GM23338 (cell line): ENCODE data around the gene ARHGAP4. TPM values are rescaled to one million over a fixed set of nuclear protein-coding genes. Genes with fewer than 3 reads are reported as not detected.

ENCODE experiments used
- ATAC-seq: fragments of 200-7000 bp; cut with Tn5 transposase; 3 replicates; pipeline ENCODE4 v1.9.1; 2020
- DNase-seq: peaks from one replicate; pipeline ENCODE4 v3.0.0-alpha.2; 2015; ENCODE audit warnings: low spot score
- H2AFZ ChIP-seq: fragments of 200-600 bp; sonication (generic); 2 replicates; pipeline ENCODE4 v1.8.0; 2016; ENCODE audit warnings: antibody characterized with exemption, mild to moderate bottlenecking, moderate library complexity
- H3F3A ChIP-seq: fragments of 200-600 bp; sonication (generic); replicated peaks from 2 replicates; pipeline ENCODE4 v1.8.0; 2017; ENCODE audit warnings: antibody characterized with exemption, mixed run types, low read depth
- H3K27ac ChIP-seq: fragments of 200-600 bp; sonication (generic); 2 replicates; pipeline ENCODE4 v1.6.1; 2016; ENCODE audit warnings: low read depth
- H3K27me3 ChIP-seq: fragments of 200-600 bp; sonication (generic); 2 replicates; pipeline ENCODE4 v1.8.0; 2016; ENCODE audit warnings: mild to moderate bottlenecking, mixed run types, moderate library complexity; ENCODE audit not compliant: insufficient read depth
- H3K36me3 ChIP-seq: fragments of 200-600 bp; sonication (generic); 2 replicates; pipeline ENCODE4 v1.8.0; 2016; ENCODE audit warnings: mild to moderate bottlenecking; ENCODE audit not compliant: insufficient read depth
- H3K4me1 ChIP-seq: fragments of 200-600 bp; sonication (generic); 2 replicates; pipeline ENCODE4 v1.8.0; 2016; ENCODE audit warnings: mild to moderate bottlenecking, moderate library complexity; ENCODE audit not compliant: insufficient read depth
- H3K4me2 ChIP-seq: fragments of 200-600 bp; sonication (generic); 2 replicates; pipeline ENCODE4 v1.7.1; 2017; ENCODE audit warnings: mixed run types
- H3K4me3 ChIP-seq: fragments of 200-600 bp; sonication (generic); 2 replicates; pipeline ENCODE4 v1.6.1; 2016; ENCODE audit warnings: mixed run types
- H3K79me2 ChIP-seq: fragments of 200-600 bp; sonication (generic); replicated peaks from 2 replicates; pipeline ENCODE4 v1.8.0; 2017; ENCODE audit warnings: mild to moderate bottlenecking; ENCODE audit not compliant: insufficient read depth
- H3K9me2 ChIP-seq: fragments of 200-600 bp; sonication (generic); 2 replicates; pipeline ENCODE4 v1.8.0; 2017; ENCODE audit not compliant: insufficient read depth
- H4K20me1 ChIP-seq: fragments of 200-600 bp; sonication (generic); replicated peaks from 2 replicates; pipeline ENCODE4 v1.8.0; 2017; ENCODE audit warnings: mild to moderate bottlenecking; ENCODE audit not compliant: insufficient read depth
- H3K27ac Mint-ChIP-seq: 2 replicates; pipeline ENCODE4 v1.8.0; 2020; ENCODE audit warnings: inconsistent platforms, mild to moderate bottlenecking, moderate library complexity, mixed read lengths
- H3K27me3 Mint-ChIP-seq: 3 replicates; pipeline ENCODE4 v1.8.0; 2022; ENCODE audit warnings: low read depth, mild to moderate bottlenecking, moderate library complexity, mixed read lengths, inconsistent platforms; ENCODE audit not compliant: insufficient read depth, poor library complexity
- H3K36me3 Mint-ChIP-seq: 3 replicates; pipeline ENCODE4 v1.8.0; 2021; ENCODE audit warnings: low read depth, mild to moderate bottlenecking, inconsistent platforms, moderate library complexity, mixed read lengths
- H3K4me1 Mint-ChIP-seq: 3 replicates; pipeline ENCODE4 v1.8.0; 2020; ENCODE audit warnings: mild to moderate bottlenecking, inconsistent platforms, mixed read lengths
- H3K4me3 Mint-ChIP-seq: 3 replicates; pipeline ENCODE4 v1.8.0; 2021; ENCODE audit warnings: moderate library complexity, mild to moderate bottlenecking, inconsistent platforms, mixed read lengths
- H3K9me3 Mint-ChIP-seq: 3 replicates; pipeline ENCODE4 v1.8.0; 2020; ENCODE audit warnings: moderate library complexity, mild to moderate bottlenecking, inconsistent platforms, mixed read lengths
- CREB1 ChIP-seq: fragments of 250-450 bp; sonication (Bioruptor Pico); IDR thresholded peaks from 2 replicates; pipeline ENCODE4 v1.5.0; 2020; ENCODE audit warnings: low read depth, mild to moderate bottlenecking, moderate library complexity
- CTCF ChIP-seq, 2 experiments: fragments of 200-600 bp in 1 of 2; sonication (generic) in 1 of 2; conservative IDR thresholded peaks; 2 replicates each; pipeline versions ENCODE4 v1.5.1 to v1.6.1; 2016 to 2017; ENCODE audit warnings: antibody characterized with exemption in 2 of 2, low read depth in 2 of 2, mild to moderate bottlenecking in 2 of 2, moderate library complexity in 1 of 2
- ETS1 ChIP-seq: IDR thresholded peaks from 2 replicates; pipeline ENCODE4 v1.6.1; 2016; ENCODE audit warnings: antibody characterized with exemption
- JUNB ChIP-seq: IDR thresholded peaks from one replicate; pipeline ENCODE4 v1.6.1; 2016; ENCODE audit warnings: antibody characterized with exemption; ENCODE audit not compliant: unreplicated experiment
- NANOG ChIP-seq: IDR thresholded peaks from 2 replicates; pipeline ENCODE4 v1.6.1; 2016; ENCODE audit warnings: antibody characterized with exemption, borderline replicate concordance
- REST ChIP-seq: IDR thresholded peaks from one replicate; pipeline ENCODE4 v1.6.1; 2018; ENCODE audit warnings: antibody characterized with exemption; ENCODE audit not compliant: unreplicated experiment
- STAT1 ChIP-seq: IDR thresholded peaks from one replicate; pipeline ENCODE4 v1.6.1; 2016; ENCODE audit warnings: antibody characterized with exemption; ENCODE audit not compliant: unreplicated experiment
- ZNF331 ChIP-seq: fragments of 250-450 bp; sonication (Bioruptor Pico); IDR thresholded peaks from 2 replicates; pipeline ENCODE4 v1.5.0; 2020; ENCODE audit warnings: low read depth, mild to moderate bottlenecking, moderate library complexity
- ZNF462 ChIP-seq: fragments of 250-450 bp; sonication (Bioruptor Pico); IDR thresholded peaks from 2 replicates; pipeline ENCODE4 v1.5.0; 2020; ENCODE audit warnings: mild to moderate bottlenecking, moderate library complexity
- polyA plus RNA-seq: library from polyadenylated mRNA; unstranded; fragments of >200 nt; fragmentation: Nextera tagmentation; extraction: Ambion mirVana; gene quantifications from 2 replicates; pipeline ENCODE4 v1.2.1, GENCODE V29; 2016
- total RNA-seq: library from RNA; depleted of rRNA; stranded (reverse); fragments of >200 nt; shearing (Covaris generic); gene quantifications from 2 replicates; pipeline ENCODE4 v1.2.3, GENCODE V29; 2014

Gene ARHGAP4
- total and polyA plus RNA-seq, 2 experiments from 2014 or later: 21.5 to 59.5 TPM

GRCh38 chrX:153887385-153887784 lies 38.7 kb downstream of the ARHGAP4 start:
- peaks cover 12% of the 10 kb centered on the region; the same call in 1 of the 2 replicates for H3K4me1 ChIP-seq
- no peaks in the 10 kb centered on the region for H3K9me2 ChIP-seq
- H3K27ac ChIP-seq: no peak overlapping the region
- no peak overlapping the region for H2AFZ ChIP-seq
- H3K4me2 ChIP-seq: peak overlapping the region; percentile 77
- no peak for DNase-seq
- no peaks in the 10 kb centered on the region; the same call in 1 of the 2 replicates for H3K27me3 ChIP-seq
- no peaks in the 10 kb centered on the region for H3K79me2 ChIP-seq
- H3F3A ChIP-seq: no peaks in the 10 kb centered on the region
- no peaks in the 10 kb centered on the region for H4K20me1 ChIP-seq
- no peak overlapping the region for H3K4me3 ChIP-seq
- TF ChIP-seq CTCF (conservative IDR thresholded peaks at IDR 0.05; ENCODE audit: low read depth in 2 of 2) (no peak), ETS1 (no peak), NANOG (no peak)
- no peaks in the 10 kb centered on the region; the same call in 2 of the 3 replicates for H3K36me3 Mint-ChIP-seq
- no peak overlapping the region for H3K27ac Mint-ChIP-seq
- H3K9me3 Mint-ChIP-seq: no peaks in the 10 kb centered on the region; the same call in 2 of the 3 replicates
- no peak for ATAC-seq
- H3K4me3 Mint-ChIP-seq: no peak overlapping the region
- H3K27me3 Mint-ChIP-seq: peaks cover 6% of the 10 kb centered on the region
- no peaks in the 10 kb centered on the region for H3K36me3 ChIP-seq
- peaks cover 15% of the 10 kb centered on the region for H3K4me1 Mint-ChIP-seq

- H3K4me1 Mint-ChIP-seq: peaks cover 16% of the 10 kb centered on the region
- Histone ChIP-seq H3K36me3 (no peaks in the 10 kb centered on the region), H3K4me3 (peak overlapping the region; percentile 59), H3K27me3 (no peaks in the 10 kb centered on the region; the same call in 1 of the 2 replicates), H3F3A (no peaks in the 10 kb centered on the region), H3K27ac (no peak overlapping the region), H3K4me1 (peaks cover 12% of the 10 kb centered on the region; the same call in 1 of the 2 replicates), H3K4me2 (peak overlapping the region; percentile 77), H3K9me2 (no peaks in the 10 kb centered on the region), H4K20me1 (no peaks in the 10 kb centered on the region), H3K79me2 (no peaks in the 10 kb centered on the region), H2AFZ (no peak overlapping the region)
- peaks cover 6% of the 10 kb centered on the region for H3K27me3 Mint-ChIP-seq
- DNase-seq (peak; percentile 63), ATAC-seq (peak; percentile 34)
- H3K36me3 Mint-ChIP-seq: no peaks in the 10 kb centered on the region; the same call in 2 of the 3 replicates
- H3K27ac Mint-ChIP-seq: no peak overlapping the region
- H3K4me3 Mint-ChIP-seq: peak overlapping the region; percentile 74
- no peaks in the 10 kb centered on the region; the same call in 2 of the 3 replicates for H3K9me3 Mint-ChIP-seq
- no peak for TF ChIP-seq NANOG
- no peak for TF ChIP-seq REST
- no peak for TF ChIP-seq JUNB
- no peak for TF ChIP-seq STAT1
- TF ChIP-seq CREB1 (CRISPR knock-in tag): no peak
- no peak for TF ChIP-seq ZNF462 (CRISPR knock-in tag)
- TF ChIP-seq ZNF331 (CRISPR knock-in tag): no peak
Measured at GRCh38 chrX:153886915-153887314, 39.1 kb downstream of the ARHGAP4 start.
